HepG2 (cell line): Measurements from ENCODE around the gene C11orf16. TPM values are rescaled to one million over a fixed set of nuclear protein-coding genes. Genes with fewer than 3 reads are reported as not detected.
A peak's percentile ranks its signal among the peaks of the same experiment; 100 is the strongest.

Source experiments
- ARNT2 ChIP-seq: sonication (generic); formaldehyde crosslinking; IDR thresholded peaks from 2 replicates; pipeline ENCODE4 v1.8.0; 2022; ENCODE audit warnings: mild to moderate bottlenecking, low read depth, missing genetic modification reagents, moderate library complexity
- BATF2 ChIP-seq: sonication (generic); formaldehyde crosslinking; IDR thresholded peaks from 2 replicates; pipeline ENCODE4 v1.8.0; 2022; ENCODE audit warnings: mild to moderate bottlenecking, missing genetic modification reagents, moderate library complexity
- CBFB ChIP-seq: sonication (generic); formaldehyde crosslinking; IDR thresholded peaks from 2 replicates; pipeline ENCODE4 v1.4.0; 2020; ENCODE audit warnings: missing genetic modification reagents
- GATAD2A ChIP-seq: IDR thresholded peaks from 2 replicates; pipeline ENCODE4 v1.6.1; 2016
- KAT7 ChIP-seq: IDR thresholded peaks from 2 replicates; pipeline ENCODE4 v1.6.1; 2018; ENCODE audit warnings: borderline replicate concordance, missing compliant biosample characterization
- MLX ChIP-seq: IDR thresholded peaks from 2 replicates; pipeline ENCODE4 v1.6.1; 2016
- NKX3-1 ChIP-seq: sonication (generic); formaldehyde crosslinking; IDR thresholded peaks from 2 replicates; pipeline ENCODE4 v1.5.0; 2020; ENCODE audit warnings: missing genetic modification reagents
- PRPF4 ChIP-seq: fragments of 200-400 bp; formaldehyde crosslinking; IDR thresholded peaks from 2 replicates; pipeline ENCODE4 v1.6.1; 2016; ENCODE audit warnings: low read length, low read depth; ENCODE audit not compliant: poor library complexity, severe bottlenecking
- RBM39 ChIP-seq: fragments of 200-400 bp; formaldehyde crosslinking; IDR thresholded peaks from one replicate; pipeline ENCODE4 v1.6.1; 2018; ENCODE audit warnings: antibody characterized with exemption, mild to moderate bottlenecking, low read depth, low read length; ENCODE audit not compliant: poor library complexity, severe bottlenecking
- REST ChIP-seq, 2 experiments: IDR thresholded peaks; 2 replicates each; pipeline ENCODE4 v1.6.1; 2011 to 2012; ENCODE audit warnings: low read length in 2 of 2, borderline replicate concordance in 1 of 2, low read depth in 1 of 2, mild to moderate bottlenecking in 1 of 2, moderate library complexity in 1 of 2
- SOX6 ChIP-seq, 2 experiments: fragments of 450-650 bp in 1 of 2; sonication (generic) in 1 of 2; formaldehyde crosslinking in 1 of 2; IDR thresholded peaks; 2 replicates each; pipeline versions ENCODE4 v1.4.0 to v1.6.1; 2017 to 2020; ENCODE audit warnings: antibody characterized with exemption in 1 of 2, mild to moderate bottlenecking in 1 of 2, missing genetic modification reagents in 1 of 2
- TBP ChIP-seq: sonication (generic); formaldehyde crosslinking; IDR thresholded peaks from 2 replicates; pipeline ENCODE4 v1.5.0; 2020; ENCODE audit warnings: missing genetic modification reagents
- TIGD3 ChIP-seq: sonication (generic); formaldehyde crosslinking; IDR thresholded peaks from 2 replicates; pipeline ENCODE4 v1.5.1; 2020; ENCODE audit warnings: mild to moderate bottlenecking, missing genetic modification reagents, borderline replicate concordance
- TRIM24 ChIP-seq: sonication (generic); formaldehyde crosslinking; IDR thresholded peaks from 2 replicates; pipeline ENCODE4 v1.8.0; 2022; ENCODE audit warnings: mild to moderate bottlenecking, missing genetic modification reagents
- ZFYVE20 ChIP-seq: sonication (generic); formaldehyde crosslinking; IDR thresholded peaks from 2 replicates; pipeline ENCODE4 v1.8.0; 2023; ENCODE audit warnings: low read depth, mild to moderate bottlenecking, moderate library complexity, missing genetic modification reagents, borderline replicate concordance
- ZNF503 ChIP-seq: sonication (generic); formaldehyde crosslinking; IDR thresholded peaks from 2 replicates; pipeline ENCODE4 v1.4.0; 2020; ENCODE audit warnings: missing genetic modification reagents
- ZNF556 ChIP-seq: sonication (generic); formaldehyde crosslinking; IDR thresholded peaks from 2 replicates; pipeline ENCODE4 v1.4.0; 2020; ENCODE audit warnings: mild to moderate bottlenecking, missing genetic modification reagents, borderline replicate concordance
- ZNF883 ChIP-seq: sonication (generic); formaldehyde crosslinking; IDR thresholded peaks from 2 replicates; pipeline ENCODE4 v1.5.1; 2020; ENCODE audit warnings: mild to moderate bottlenecking, missing genetic modification reagents; ENCODE audit errors: not compliant biosample characterization
- polyA plus RNA-seq, 8 experiments: library from polyadenylated mRNA; depleted of rRNA in 3 of 8; stranded (reverse) in 7 of 8; unstranded in 1 of 8; fragments of >200 nt; fragmentation: Illumina TruSeq in 4 of 8; extraction: Trizol in 4 of 8; gene quantifications; 2 replicates each; pipeline versions ENCODE4 v1.2.1 to v1.2.3, GENCODE V29; 2011 to 2016; ENCODE audit warnings: low read depth in 4 of 8, missing spikeins in 1 of 8, mixed read lengths in 1 of 8; ENCODE audit not compliant: insufficient read depth in 1 of 8
- total RNA-seq, 5 experiments: library from RNA; depleted of rRNA; stranded (reverse); fragments of >200 nt; fragmentation: Illumina TruSeq; extraction: Trizol; gene quantifications; 2 replicates each; pipeline ENCODE4 v1.2.3, GENCODE V29; 2016; ENCODE audit warnings: low read depth in 1 of 5

The C11orf16 gene
- total and polyA plus RNA-seq, 2 of the 13 experiments (the other 11 are each of a cell fraction or from before 2014, with no cell fraction given): not detected

GRCh38 chr11:8964324-8965320 lies 31.9 kb upstream of the C11orf16 start, which contains the start of gene TMEM9B (continued):
- TF ChIP-seq TIGD3 (0 out of 2 replicates have a peak, but pooled peaks have one; percentile 6), REST (IDR thresholded peaks at IDR 0.05; ENCODE audit: borderline replicate concordance in 1 of 2, low read depth in 1 of 2, low read length in 2 of 2) (peak in 1 of 2 experiments; percentile 15; a peak in 1 of 4 replicates), ZNF556 (CRISPR knock-in tag) (0 out of 2 replicates have a peak, but pooled peaks have one; percentile 19), ZNF503 (CRISPR knock-in tag) (peak; percentile 43; the same call in 1 of the 2 replicates), KAT7 (CRISPR knock-in tag) (peak; percentile 61; the same call in 1 of the 2 replicates), CBFB (CRISPR knock-in tag) (no peak; the same call in 1 of the 2 replicates), ZNF883 (CRISPR knock-in tag) (no peak), RBM39 (peak; percentile 78), ARNT2 (CRISPR knock-in tag) (0 out of 2 replicates have a peak, but pooled peaks have one; percentile 17), BATF2 (CRISPR knock-in tag) (no peak), MLX (CRISPR knock-in tag) (no peak), NKX3-1 (CRISPR knock-in tag) (0 out of 2 replicates have a peak, but pooled peaks have one; percentile 22), ZFYVE20 (CRISPR knock-in tag) (no peak), GATAD2A (CRISPR knock-in tag) (peak; percentile 3; the same call in 1 of the 2 replicates), TBP (CRISPR knock-in tag) (no peak), SOX6 (IDR thresholded peaks at IDR 0.05) (no peak), SOX6 (CRISPR knock-in tag; IDR thresholded peaks at IDR 0.05) (peak; percentile 58; the same call in 1 of the 2 replicates), PRPF4 (no peak), TRIM24 (CRISPR knock-in tag) (no peak)
